Activated CD4-positive, alpha-beta T cell treated with anti-CD3 and anti-CD28 coated beads for 24 hours (primary cell): Measurements from ENCODE around the gene CCDC92.
A peak's percentile ranks its signal among the peaks of the same experiment; 100 is the strongest.
"Not testable (repeated sequence)": the region's sequence is repeated elsewhere in the genome, so short reads cannot be mapped to it uniquely, and the experiment has no call there.

Source experiments
- DNase-seq, 2 donors: peaks; one replicate each; pipeline ENCODE4 v3.0.0-alpha.2; 2020; ENCODE audit warnings: low read depth in 2 of 2

CCDC92 gene

DNA sequence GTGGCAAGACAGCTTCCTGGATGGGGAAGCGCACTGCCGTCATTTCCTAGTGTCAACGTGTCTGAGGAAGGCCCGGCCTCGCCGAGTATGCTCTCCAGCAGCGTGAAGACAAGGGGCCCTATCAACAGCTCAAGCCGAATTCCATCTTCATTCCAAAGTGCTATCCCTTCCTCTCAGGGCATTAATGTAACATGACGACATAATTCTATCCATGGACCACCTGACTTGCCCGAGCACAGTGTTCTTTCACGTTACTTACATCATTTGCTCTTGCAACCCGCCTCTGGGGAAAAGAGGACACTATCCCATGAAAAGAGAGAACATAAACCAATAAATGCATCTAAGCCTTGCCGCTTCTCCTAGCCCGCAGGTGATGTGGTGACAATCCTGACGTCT is 22.9 kb downstream of the CCDC92 start:
- no peak for DNase-seq

DNA sequence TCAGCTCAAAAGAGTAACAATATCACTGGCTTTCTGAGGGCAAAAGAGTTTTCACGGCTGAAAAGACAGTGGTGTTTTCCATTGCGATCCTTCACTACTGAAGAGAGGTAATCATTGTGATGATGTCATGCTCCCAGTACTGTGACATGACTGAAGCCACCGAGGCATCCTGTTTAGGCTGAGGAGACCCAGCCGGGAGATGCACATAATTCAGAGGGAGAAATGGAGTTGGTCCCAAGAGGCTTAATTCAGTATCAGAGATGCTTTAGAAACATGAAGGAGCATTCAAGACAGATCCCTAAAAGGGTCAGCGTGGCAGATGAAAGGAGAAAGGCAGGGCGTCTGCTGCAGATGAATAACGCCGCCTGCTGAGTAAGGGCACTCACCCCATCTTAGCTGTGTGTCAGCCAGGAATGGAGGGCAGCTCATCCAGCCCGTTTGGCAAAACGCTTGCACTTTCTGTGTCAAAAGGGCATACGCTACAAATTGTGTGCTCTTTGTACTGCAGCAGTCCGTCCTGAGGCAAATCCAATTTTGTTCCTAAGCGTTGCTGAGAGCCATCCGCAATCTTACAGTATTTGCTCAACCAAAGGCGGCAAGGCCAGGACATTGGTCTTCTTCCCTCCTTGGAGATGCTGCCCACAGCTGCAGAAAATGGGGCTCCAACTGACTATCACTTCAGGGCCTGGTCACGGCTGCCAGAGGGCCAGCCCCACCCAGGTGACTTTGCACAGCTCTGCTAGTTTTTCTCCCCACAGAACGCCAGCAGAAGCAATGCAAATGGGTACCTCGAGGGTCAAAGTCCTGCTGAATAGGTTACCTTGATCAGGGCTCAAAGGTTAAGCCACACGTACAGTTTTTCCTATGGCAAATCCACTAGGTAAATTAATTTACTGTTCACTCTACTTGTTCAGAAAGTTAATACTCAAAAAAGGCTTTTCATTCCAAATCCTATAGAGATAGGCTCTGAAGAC is 23.5 kb downstream of the CCDC92 start:
- no peak for DNase-seq

DNA sequence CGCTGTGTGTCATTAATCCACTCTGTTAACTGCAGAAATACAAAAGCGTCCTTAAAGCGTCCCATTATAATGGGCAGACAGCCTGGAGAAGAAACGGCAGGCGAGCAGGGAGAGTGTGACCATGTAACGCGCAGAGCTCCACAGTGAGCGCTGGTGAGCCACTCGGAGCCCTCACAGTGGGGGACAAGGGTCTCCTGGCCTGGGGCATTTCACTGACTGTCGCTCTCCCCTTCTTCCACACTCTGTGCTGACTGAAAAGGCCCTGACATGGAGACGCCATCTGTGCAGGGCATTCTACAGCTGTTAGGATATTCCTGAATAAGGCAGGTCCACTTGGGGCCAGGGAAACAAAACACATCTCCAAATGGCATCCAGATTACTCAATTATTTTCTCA is 24.2 kb downstream of the CCDC92 start:
- no peak for DNase-seq

DNA sequence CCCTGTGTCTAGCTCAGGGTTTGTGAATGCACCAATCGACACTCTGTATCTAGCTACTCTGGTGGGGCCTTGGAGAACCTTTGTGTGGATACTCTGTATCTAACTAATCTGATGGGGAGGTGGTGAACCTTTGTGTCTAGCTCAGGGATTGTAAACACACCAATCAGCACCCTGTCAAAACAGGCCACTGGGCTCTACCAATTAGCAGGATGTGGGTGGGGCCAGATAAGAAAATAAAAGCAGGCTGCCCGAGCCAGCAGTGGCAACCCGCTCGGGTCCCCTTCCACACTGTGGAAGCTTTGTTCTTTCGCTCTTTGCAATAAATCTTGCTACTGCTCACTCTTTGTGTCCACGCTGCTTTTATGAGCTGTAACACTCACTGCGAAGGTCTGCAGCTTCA is 25.1 kb downstream of the CCDC92 start:
- not testable (repeated sequence) for DNase-seq

- not testable (repeated sequence) for DNase-seq
Observed at GRCh38 chr12:123946516-123947505, 25.8 kb downstream of the CCDC92 start.

- no peak for DNase-seq
Observed at GRCh38 chr12:123946152-123946515, 26.5 kb downstream of the CCDC92 start.

DNA sequence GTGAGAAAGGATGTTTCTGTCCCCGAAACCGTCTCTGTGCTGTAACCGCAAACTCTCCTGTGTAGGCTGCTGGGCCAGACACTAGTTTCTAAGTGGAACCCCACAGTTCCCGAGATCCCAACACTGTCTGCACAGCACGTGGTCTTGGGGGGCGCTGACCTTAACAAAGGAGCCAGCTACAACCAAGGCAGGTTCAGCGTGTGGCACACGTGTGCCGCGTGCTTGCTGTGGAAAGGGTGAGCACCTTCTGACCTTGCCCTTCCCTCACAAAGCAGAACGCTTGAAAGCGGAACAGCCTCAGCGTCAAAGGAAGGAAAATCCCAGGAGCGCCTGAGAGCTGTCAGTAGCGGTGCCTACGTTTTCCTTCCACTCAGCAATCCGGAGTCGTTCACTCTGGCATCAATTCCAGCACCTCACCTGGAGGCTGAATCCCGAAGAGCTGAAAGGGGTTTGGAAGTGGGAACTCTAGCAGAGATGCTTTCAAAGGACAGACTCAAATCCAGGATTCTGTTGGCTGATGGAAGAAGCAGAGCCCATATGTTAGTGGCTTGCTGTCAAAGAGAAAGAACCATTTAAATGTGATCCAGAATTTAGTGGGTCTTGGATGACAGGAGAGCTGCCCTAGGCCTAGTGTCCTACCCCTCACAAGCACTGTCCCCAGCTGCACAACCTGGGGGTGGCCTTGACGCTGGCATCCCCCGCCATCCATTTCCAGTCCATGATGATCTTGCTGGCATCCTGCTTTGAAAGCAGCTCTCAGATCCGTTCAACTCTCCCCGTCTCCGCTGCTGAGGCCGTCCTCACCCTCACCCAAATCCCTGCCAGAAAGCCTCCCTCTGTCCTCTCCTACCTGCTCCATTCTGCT is 27.1 kb downstream of the CCDC92 start:
- DNase-seq: no peak

GRCh38 chr12:123944696-123945095 is 27.9 kb downstream of the CCDC92 start:
- DNase-seq: no peak

GRCh38 chr12:123943816-123944215 is 28.8 kb downstream of the CCDC92 start:
- no peak for DNase-seq

DNA sequence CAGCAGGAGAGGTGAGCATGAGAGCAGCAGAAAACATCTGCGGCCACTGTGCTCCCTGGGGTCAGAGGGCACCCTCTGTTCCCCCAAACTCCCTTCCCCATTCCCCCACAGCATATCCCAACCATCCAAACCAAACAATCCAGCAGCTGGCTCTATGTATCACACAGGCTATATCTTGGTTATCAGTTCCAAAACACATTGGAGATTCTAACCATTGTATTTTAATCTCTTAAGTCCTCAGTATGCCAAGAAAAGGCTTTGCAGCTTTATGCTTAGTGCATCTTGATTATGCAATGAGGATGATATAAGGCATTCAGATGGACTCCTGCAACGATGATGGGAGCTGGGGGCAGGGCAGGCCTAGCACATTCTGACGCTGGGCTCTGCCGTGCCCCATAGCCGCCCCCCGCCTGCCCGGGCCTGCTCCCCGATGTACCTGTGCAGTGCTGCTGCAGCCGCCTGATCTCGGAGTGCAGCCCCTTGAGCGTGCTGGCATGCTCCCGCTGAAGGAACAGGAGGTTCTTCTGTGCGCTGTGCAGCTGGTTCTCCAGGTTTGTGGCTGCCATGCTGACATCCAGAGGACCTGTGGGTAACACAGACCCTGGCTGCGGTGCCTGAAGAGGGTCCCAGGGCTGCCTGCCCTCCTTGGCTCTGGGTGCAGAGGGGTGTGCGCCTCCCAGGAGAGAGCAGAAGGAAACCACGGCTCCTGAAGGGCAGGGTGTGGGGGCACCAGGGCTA is 29.6 kb downstream of the CCDC92 start:
- DNase-seq: no peak

- DNase-seq: no peak
Observed at GRCh38 chr12:123942238-123942653, 30.4 kb downstream of the CCDC92 start.

GRCh38 chr12:123941624-123942237 is 30.9 kb downstream of the CCDC92 start:
- no peak for DNase-seq

GRCh38 chr12:123941000-123941399 is 31.6 kb downstream of the CCDC92 start:
- no peak for DNase-seq

DNA sequence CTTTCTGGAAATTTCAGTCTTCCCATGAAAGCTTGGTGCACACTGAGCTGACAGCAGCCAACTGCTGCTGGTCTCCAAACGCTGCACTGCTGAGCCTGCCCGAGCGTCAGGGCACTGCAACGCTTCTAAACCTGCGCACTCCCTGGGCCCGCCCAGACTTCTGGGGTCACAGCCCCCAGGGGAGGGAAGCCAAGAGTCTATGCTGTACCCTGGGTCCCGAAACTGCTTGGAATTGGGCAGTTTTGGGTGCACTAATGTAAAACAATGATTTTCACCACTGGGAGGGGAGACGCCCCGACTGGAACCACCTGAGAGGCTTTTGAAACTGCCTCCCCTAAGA is 32.0 kb downstream of the CCDC92 start:
- DNase-seq: no peak

DNA sequence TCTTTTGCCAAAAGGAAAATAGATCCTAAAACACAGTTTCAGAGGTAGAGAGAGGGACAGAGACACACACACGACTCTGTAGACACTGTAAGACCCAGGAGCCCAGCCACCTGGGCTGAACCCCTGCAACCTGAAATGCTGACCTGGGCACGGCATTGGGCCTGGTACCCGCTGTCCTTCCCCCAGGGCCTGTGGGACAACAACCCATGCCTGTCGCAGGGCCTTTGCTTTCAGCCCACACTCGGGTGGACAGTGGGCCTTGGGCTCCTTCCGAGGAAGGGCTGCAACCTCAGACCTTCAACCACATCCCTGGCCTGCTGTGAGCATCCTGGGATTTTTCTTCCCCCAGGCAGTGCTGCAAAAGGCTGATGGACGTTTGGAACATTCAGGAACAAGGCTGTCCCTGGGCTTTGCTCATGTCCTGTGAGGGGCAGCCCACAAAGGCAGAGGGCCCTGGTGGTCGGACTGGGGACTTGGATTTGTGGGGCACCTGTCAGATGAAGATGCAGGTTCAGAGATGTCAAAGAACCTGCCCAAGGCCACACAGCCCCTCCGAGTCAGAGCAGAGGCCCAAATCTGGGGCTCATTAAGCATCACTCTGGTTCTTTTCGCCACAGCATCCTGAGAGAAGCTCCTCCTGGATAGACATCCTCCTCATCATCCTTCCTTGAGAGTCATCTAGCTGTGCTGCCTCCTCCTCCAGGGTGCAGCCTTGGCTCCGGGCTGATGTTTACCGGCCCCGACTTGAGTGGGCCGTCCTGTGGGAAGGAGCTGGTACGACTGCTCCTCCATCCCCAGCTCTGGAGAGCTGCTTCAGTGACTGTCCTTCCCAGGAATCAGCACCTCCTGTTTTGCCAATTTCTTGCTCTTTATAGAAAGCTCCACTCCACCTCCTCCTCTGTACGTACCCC is 32.7 kb downstream of the CCDC92 start:
- DNase-seq: no peak

DNA sequence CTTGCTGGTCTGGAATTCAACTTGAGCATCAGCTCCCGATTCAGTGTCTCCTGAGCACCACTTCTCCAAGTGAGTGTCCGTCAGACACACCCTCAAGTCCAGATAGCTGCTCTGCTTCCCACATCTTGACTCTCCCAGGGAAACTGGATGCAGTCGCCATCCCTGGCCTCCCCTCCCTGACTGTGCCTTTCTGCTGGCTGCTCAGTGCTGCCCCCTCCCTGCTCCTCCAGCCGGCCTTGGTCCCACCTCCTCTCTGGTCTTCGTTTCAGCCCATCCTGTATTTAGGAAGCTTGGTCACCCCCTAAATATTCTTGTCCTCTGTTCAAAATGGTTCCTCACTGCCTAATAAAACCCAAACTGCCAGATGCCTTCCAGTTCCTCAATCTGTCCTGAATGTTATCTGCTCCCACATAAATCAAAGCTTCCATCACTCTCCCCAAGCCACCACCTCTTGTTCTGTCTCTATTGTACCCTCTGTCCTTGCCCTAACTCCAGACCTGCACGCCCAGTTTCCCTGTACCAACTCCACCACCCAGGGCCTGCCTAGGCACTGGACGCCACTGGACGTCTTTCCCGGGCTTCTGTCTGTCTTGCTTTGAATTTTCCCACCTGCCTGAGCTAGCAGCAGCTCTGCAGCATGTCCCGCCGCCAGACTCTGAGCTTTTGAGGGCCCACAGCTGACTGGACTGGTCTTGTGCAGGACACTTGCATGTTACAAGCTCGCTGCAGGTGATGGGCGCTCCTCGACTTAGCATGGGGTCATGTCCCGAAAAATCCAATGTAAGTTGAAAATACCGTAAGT is 33.8 kb downstream of the CCDC92 start:
- no peak for DNase-seq

GRCh38 chr12:123937707-123938591 is 34.7 kb downstream of the CCDC92 start:
- peak; percentile 22 to 31 for DNase-seq
